HEK293T (cell line): Measurements from ENCODE around the gene TP63.

ENCODE experiments used
- CTCF ChIA-PET: fragments of 350-600 bp; formaldehyde crosslinking; extraction: SDS; loops from one replicate; lab custom pipeline; 2021; ENCODE audit warnings: antibody characterized with exemption, inconsistent platforms; lab: Yijun Ruan, JAX
- POLR2A ChIA-PET: fragments of 350-600 bp; formaldehyde crosslinking; extraction: SDS; loops from one replicate; lab custom pipeline; 2020; ENCODE audit warnings: antibody characterized with exemption, inconsistent platforms; lab: Yijun Ruan, JAX
- DNase-seq: peaks from one replicate; pipeline ENCODE4 v3.0.0; 2012; ENCODE audit warnings: mixed read lengths; ENCODE audit errors: extremely low spot score
- ARNT ChIP-seq: fragments of 450-650 bp; IDR thresholded peaks from 2 replicates; pipeline ENCODE4 v1.6.1; 2017; ENCODE audit warnings: mild to moderate bottlenecking
- BHLHE40 ChIP-seq: fragments of 450-650 bp; IDR thresholded peaks from 2 replicates; pipeline ENCODE4 v1.6.1; 2016; ENCODE audit warnings: mild to moderate bottlenecking, moderate library complexity, borderline replicate concordance
- CTBP1 ChIP-seq: fragments of 450-650 bp; IDR thresholded peaks from 2 replicates; pipeline ENCODE4 v1.6.1; 2016; ENCODE audit warnings: borderline replicate concordance
- ELF4 ChIP-seq: fragments of 450-650 bp; IDR thresholded peaks from 2 replicates; pipeline ENCODE4 v1.6.1; 2017; ENCODE audit warnings: antibody characterized with exemption
- FOXA1 ChIP-seq: fragments of 450-650 bp; IDR thresholded peaks from 2 replicates; pipeline ENCODE4 v1.6.1; 2016; ENCODE audit warnings: mild to moderate bottlenecking
- FOXK2 ChIP-seq: fragments of 450-650 bp; IDR thresholded peaks from 2 replicates; pipeline ENCODE4 v1.6.1; 2016; ENCODE audit warnings: mild to moderate bottlenecking
- FOXM1 ChIP-seq: fragments of 450-650 bp; IDR thresholded peaks from 2 replicates; pipeline ENCODE4 v1.6.1; 2017; ENCODE audit warnings: mild to moderate bottlenecking, borderline replicate concordance
- HDGF ChIP-seq: fragments of 450-650 bp; IDR thresholded peaks from 2 replicates; pipeline ENCODE4 v1.6.1; 2017; ENCODE audit warnings: antibody characterized with exemption, borderline replicate concordance
- L3MBTL2 ChIP-seq: fragments of 450-650 bp; conservative IDR thresholded peaks from 2 replicates; pipeline ENCODE4 v1.6.1; 2016; ENCODE audit warnings: mild to moderate bottlenecking
- LEF1 ChIP-seq: fragments of 450-650 bp; IDR thresholded peaks from 2 replicates; pipeline ENCODE4 v1.6.1; 2017; ENCODE audit warnings: mild to moderate bottlenecking, borderline replicate concordance
- NFRKB ChIP-seq: fragments of 450-650 bp; IDR thresholded peaks from 2 replicates; pipeline ENCODE4 v1.6.1; 2016; ENCODE audit warnings: mild to moderate bottlenecking, moderate library complexity
- SP1 ChIP-seq: fragments of 450-650 bp; IDR thresholded peaks from 2 replicates; pipeline ENCODE4 v1.6.1; 2017
- SUZ12 ChIP-seq: fragments of 450-650 bp; IDR thresholded peaks from 2 replicates; pipeline ENCODE4 v1.6.1; 2016; ENCODE audit warnings: mild to moderate bottlenecking
- TARDBP ChIP-seq: fragments of 450-650 bp; IDR thresholded peaks from 2 replicates; pipeline ENCODE4 v1.6.1; 2016
- ZNF384 ChIP-seq: fragments of 450-650 bp; IDR thresholded peaks from 2 replicates; pipeline ENCODE4 v1.6.1; 2016
- TF ChIP-seq, protein P1 (sequence below): fragments of 450-650 bp; IDR thresholded peaks from 2 replicates; pipeline ENCODE4 v1.6.1; 2016

Gene TP63

DNA sequence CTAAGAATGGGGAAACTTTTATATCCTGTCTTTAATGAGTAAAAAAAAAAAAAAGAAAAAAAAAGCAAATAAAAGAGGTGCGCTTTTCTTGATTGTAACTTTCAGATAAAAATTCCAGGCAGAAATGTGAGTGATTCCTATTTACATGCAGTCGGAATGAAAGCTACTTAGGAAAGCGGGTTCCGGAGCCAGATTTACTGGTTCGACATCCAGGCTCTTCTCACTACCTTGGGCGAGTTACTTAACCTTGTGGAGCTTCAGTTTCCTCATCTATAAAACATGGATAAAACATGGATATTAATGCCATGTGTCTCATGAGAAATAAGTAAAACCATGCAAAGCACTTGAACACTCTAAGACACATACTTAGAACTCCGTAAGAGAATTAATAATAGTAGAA, 169.2 kb downstream of the TP63 start:
- POLR2A ChIA-PET: no interaction called here
- CTCF ChIA-PET: no interaction called here
- no peak for TF ChIP-seq ELF4
- no peak for TF ChIP-seq FOXM1
- TF ChIP-seq SP1: no peak
- TF ChIP-seq FOXA1: no peak
- TF ChIP-seq TARDBP: no peak
- TF ChIP-seq LEF1: no peak
- TF ChIP-seq ZNF384: no peak
- no peak for DNase-seq

DNA sequence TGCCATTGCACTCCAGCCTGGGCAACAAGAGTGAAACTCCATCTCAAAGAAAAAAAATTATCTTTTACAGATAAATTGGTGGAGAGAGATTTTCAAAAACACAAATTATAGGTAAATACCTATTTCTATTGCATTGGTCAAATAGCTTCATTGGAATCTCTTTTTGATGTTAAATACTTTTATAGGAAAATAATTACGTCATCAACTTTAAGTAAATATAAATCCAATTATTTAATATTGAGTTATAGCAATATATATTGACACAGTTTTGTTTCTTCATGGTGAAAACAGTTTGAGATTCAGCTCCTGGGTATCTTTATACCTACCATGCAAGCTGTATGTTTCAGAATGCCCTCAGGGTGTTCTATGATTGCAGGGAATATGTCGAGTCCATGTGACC, 172.1 kb downstream of the TP63 start:
- POLR2A ChIA-PET: no interaction called here
- DNase-seq: no peak
- CTCF ChIA-PET: no interaction called here
- TF ChIP-seq BHLHE40 (no peak), SUZ12 (no peak), CTBP1 (no peak), TARDBP (no peak), ZNF384 (no peak), FOXA1 (no peak), ARNT (no peak), L3MBTL2 (no peak)
- TF ChIP-seq, protein P1, sequence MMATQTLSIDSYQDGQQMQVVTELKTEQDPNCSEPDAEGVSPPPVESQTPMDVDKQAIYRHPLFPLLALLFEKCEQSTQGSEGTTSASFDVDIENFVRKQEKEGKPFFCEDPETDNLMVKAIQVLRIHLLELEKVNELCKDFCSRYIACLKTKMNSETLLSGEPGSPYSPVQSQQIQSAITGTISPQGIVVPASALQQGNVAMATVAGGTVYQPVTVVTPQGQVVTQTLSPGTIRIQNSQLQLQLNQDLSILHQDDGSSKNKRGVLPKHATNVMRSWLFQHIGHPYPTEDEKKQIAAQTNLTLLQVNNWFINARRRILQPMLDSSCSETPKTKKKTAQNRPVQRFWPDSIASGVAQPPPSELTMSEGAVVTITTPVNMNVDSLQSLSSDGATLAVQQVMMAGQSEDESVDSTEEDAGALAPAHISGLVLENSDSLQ: no peak

DNA sequence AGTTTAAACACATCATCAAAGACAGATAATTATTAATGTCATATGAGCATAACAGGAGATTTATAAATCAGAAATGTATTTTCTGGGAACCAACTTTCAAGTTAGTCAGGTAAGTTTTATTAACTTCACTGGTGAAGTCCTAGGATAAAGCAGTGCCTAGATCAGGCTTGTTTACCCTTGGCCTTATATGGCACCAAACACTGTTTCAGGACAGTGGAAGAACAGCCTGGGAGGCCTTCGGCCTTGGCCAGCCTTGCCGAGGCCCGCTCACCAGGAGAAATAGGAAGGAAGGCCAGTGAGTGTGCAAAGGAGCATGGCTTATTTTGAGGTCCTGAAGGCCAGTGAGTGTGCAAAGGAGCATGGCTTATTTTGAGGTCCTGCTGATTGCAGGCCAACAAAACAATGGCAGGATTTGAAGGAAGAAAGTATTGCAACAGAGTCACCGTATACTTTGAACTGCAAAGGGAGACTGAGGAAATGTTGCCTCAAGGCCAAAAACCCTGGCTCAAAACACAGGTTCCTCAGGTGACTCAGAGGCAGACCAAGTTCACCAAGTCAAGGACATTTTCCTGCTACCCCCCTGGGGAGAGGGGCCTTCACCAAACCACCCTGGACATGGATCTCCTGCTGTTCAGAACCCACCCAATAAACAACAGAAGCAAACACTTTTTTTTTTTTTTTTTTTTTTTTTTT, 174.3 kb downstream of the TP63 start:
- ChIA-PET POLR2A (no interaction called here), CTCF (no interaction called here)
- no peak for DNase-seq
- TF ChIP-seq FOXM1 (no peak), L3MBTL2 (no peak), SUZ12 (no peak), NFRKB (no peak), ELF4 (no peak), ZNF384 (no peak), FOXA1 (no peak), BHLHE40 (no peak), HDGF (no peak)

DNA sequence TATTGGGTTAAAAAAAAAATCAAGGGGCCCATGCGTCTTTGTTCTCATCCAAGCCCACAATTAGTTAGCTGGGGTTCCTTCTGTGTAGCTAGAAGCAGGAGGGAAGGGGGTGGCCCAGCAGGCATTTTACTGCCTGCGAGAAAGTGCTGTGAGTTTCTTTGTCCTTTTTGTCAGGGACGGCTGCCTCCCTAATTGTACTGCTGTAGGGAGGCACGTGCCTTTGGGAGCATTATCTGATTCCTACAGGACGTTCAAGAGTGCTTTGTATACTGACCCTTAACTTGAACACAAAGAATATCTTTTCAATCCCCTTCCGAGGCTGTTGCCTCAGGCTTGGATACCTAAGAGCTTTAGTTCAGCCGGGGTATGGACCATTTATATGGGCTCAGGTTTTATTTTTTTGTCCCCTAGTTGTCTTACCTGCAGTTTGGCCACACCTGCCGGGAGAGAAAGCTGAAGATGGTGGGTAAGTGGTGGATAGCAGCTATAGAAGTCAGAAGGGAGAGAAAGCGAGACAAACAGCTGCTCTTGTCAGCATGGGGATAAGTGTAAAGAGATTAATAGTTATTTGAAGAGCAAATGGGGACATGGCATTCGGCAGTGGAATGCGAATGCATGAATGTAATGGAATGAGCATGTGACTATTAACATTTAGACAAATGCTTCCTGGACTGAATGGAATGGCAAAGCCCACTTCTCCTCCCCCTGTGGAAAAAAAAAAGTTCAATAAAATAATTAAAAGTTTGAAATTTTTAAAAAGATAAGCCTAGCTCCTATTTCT, 175.2 kb downstream of the TP63 start:
- TF ChIP-seq HDGF (no peak), SUZ12 (no peak), ELF4 (no peak), FOXA1 (no peak), NFRKB (no peak), L3MBTL2 (no peak), SP1 (no peak), LEF1 (no peak)
- TF ChIP-seq, protein P1: no peak
- no peak for DNase-seq
- POLR2A ChIA-PET: no interaction called here
- CTCF ChIA-PET: interaction anchor here (0.7 kb wide), 1 partner anchor 142 kb away, joined by 3 read pairs; no protein-coding TSS in a partner anchor

DNA sequence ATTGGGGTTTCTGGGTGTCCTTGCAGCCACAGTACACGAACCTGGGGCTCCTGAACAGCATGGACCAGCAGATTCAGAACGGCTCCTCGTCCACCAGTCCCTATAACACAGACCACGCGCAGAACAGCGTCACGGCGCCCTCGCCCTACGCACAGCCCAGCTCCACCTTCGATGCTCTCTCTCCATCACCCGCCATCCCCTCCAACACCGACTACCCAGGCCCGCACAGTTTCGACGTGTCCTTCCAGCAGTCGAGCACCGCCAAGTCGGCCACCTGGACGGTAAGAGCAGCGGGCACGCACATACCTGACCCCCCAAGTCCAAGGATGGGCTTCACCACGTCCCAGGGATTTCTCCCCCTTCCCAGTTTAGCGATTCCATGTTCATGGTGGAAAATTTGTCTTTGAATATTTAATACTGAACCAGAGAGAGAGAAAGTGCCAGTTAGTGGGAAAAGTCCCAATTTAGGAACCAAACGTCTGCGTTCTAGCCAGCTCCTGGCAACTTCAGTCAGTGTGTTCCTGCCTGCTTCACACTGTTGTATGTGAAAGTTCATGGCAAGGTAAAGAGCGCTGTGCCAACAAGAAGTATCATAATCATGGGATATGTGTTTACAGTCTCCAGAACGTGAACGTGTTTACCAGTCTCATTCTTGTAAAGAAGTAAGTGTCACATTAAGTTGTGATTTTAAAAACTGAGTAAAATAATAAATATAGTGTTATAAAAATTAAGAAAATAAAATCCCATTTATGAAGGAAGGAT, 177.2 kb downstream of the TP63 start:
- POLR2A ChIA-PET: no interaction called here
- DNase-seq: no peak
- CTCF ChIA-PET: no interaction called here
- no peak for TF ChIP-seq TARDBP
- no peak for TF ChIP-seq ELF4
- TF ChIP-seq NFRKB: no peak
- TF ChIP-seq ARNT: no peak
- no peak for TF ChIP-seq CTBP1
- TF ChIP-seq LEF1: no peak
- no peak for TF ChIP-seq ZNF384
- TF ChIP-seq SP1: no peak
- TF ChIP-seq HDGF: no peak
- TF ChIP-seq FOXK2: no peak
- TF ChIP-seq, protein P1: no peak
- TF ChIP-seq SUZ12: no peak
- no peak for TF ChIP-seq FOXM1
- TF ChIP-seq FOXA1: no peak
- TF ChIP-seq BHLHE40: no peak
- TF ChIP-seq L3MBTL2: no peak

DNA sequence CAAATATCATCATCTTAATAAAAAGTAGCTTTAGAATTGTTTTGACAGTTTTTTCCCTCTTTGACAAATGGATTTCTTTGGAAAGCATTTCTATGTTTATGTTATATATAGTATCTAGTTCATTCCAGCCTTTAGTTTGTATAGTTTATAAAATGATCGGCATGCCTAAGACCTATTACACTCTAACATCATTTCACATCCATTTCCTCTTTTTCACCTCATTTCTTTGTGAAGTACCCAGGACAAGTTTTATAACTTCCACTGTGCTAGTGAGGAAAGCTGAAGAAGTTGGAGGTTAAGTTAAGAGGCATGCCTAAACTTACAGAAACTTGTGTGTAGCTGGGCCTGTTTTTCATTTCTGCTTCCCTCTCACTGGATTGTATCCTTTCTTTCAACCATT, 178.4 kb downstream of the TP63 start:
- CTCF ChIA-PET: no interaction called here
- no peak for DNase-seq
- POLR2A ChIA-PET: no interaction called here
- TF ChIP-seq BHLHE40 (no peak), SP1 (no peak), NFRKB (no peak), CTBP1 (no peak), LEF1 (no peak), FOXM1 (no peak), HDGF (no peak), FOXA1 (no peak)
